H1 (cell line): ENCODE results near the gene SF3B6. TPM values are rescaled to one million over a fixed set of nuclear protein-coding genes. Genes with fewer than 3 reads are reported as not detected.

Experiments used
- ASH2L ChIP-seq: fragments of 200-600, 300-600 bp; sonication (generic); IDR thresholded peaks from one replicate; pipeline ENCODE4 v1.7.1; 2017; ENCODE audit warnings: low read length
- CBX5 ChIP-seq: fragments of 300-800, 300-1000 bp; sonication (generic); IDR thresholded peaks from 2 replicates; pipeline ENCODE4 v1.7.1; 2016; ENCODE audit warnings: antibody characterized with exemption, low read length, low read depth
- CHD7 ChIP-seq: fragments of 300-600 bp; sonication (generic); IDR thresholded peaks from 2 replicates; pipeline ENCODE4 v1.7.1; 2012; ENCODE audit warnings: low read length, moderate library complexity, mild to moderate bottlenecking, inconsistent platforms; ENCODE audit not compliant: insufficient replicate concordance
- E2F6 ChIP-seq: IDR thresholded peaks from 2 replicates; pipeline ENCODE4 v1.6.1; 2012; ENCODE audit warnings: inconsistent platforms
- NANOG ChIP-seq: IDR thresholded peaks from 2 replicates; pipeline ENCODE4 v1.6.1; 2011; ENCODE audit warnings: low read length, low read depth, mild to moderate bottlenecking, inconsistent platforms; ENCODE audit not compliant: insufficient read depth, poor library complexity, severe bottlenecking
- SIX5 ChIP-seq: IDR thresholded peaks from 2 replicates; pipeline ENCODE4 v1.6.1; 2011; ENCODE audit warnings: mild to moderate bottlenecking, low read depth, low read length
- USF2 ChIP-seq: IDR thresholded peaks from 2 replicates; pipeline ENCODE4 v1.6.1; 2011; ENCODE audit warnings: low read length, improper control_type of control experiment
- polyA plus RNA-seq, 7 experiments: library from polyadenylated mRNA; depleted of rRNA in 3 of 7; stranded (reverse) in 5 of 7; unstranded in 2 of 7; fragments of >200 nt in 5 of 7; fragments of 200-250 nt in 2 of 7; gene quantifications; 1 replicate in 5 of 7; 2 replicates in 1 of 7; 4 replicates in 1 of 7; pipeline versions ENCODE4 v1.2.1 to v1.2.3, GENCODE V29; 2011 to 2013; ENCODE audit warnings: missing spikeins in 2 of 7, mixed read lengths in 2 of 7
- total RNA-seq: library from RNA; stranded (reverse); fragmentation: NEBNext Ultra II Directional; extraction: Animal tissue kit (Norgen Biotek cat#: 25700); gene quantifications from 2 replicates; pipeline ENCODE4 v1.2.1, GENCODE V29; 2021

The SF3B6 gene
- total and polyA plus RNA-seq, 2 of the 8 experiments (the other 6 are each of a cell fraction or from before 2014, with no cell fraction given): 126 to 155 TPM

- TF ChIP-seq USF2: no peak
- no peak; the same call in none of the 2 replicates for TF ChIP-seq E2F6
- no peak for TF ChIP-seq SIX5
- TF ChIP-seq CHD7: no peak
- peak; percentile 84 for TF ChIP-seq ASH2L
- no peak for TF ChIP-seq NANOG
- no peak for TF ChIP-seq CBX5
These were observed 47.2 kb upstream of the SF3B6 start, which contains the start of the genes FAM228B and PFN4 (continued) for GRCh38 chr2:24123195-24123921.
